ENCODE measurements around the gene MAML2. TPM values are rescaled to one million over a fixed set of nuclear protein-coding genes. Genes with fewer than 3 reads are reported as not detected.
A peak's percentile ranks its signal among the peaks of the same experiment; 100 is the strongest.

Gene MAML2
- total RNA-seq, 1 donor from 2014 or later, result 4.5 TPM

DNA sequence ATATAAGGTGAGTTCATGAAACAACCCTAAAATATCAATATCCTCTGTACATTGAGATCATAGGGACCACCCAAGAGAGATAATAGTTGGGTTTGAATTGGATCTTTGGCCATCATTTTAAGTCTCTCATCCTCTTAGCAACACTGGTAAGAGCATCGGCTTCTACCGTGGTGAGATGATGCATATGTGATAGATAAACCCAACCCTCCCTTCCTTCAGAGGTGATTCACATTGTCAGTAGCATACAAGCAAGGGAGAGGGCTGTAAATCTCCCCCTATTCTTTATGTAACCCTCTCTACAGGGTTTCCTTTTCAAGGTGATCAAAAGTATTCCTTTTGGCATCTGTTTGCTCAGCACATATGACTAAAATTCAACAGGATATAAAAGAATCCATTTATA, 316.7 kb downstream of the MAML2 start:
- ATAC-seq, result no peak

DNA sequence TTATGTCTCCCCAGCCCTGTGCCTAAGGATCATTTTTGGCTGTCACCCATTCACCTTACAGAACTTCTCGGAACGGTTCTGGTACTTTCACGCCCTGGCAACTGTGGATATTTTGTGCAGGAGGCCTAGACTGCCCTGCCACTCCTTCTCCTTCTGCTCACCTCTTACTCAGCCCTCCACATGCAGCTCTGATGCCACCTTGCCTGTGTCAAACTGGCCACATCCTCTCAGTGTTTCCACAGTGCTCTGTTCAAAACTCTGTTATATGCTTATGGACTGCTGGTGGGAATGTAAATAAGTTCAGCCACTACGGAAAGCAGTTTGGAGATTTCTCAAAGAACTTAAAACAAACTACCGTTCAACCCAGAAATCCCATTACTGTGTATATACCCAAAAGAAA, 318.3 kb downstream of the MAML2 start:
- no peak for ATAC-seq

DNA sequence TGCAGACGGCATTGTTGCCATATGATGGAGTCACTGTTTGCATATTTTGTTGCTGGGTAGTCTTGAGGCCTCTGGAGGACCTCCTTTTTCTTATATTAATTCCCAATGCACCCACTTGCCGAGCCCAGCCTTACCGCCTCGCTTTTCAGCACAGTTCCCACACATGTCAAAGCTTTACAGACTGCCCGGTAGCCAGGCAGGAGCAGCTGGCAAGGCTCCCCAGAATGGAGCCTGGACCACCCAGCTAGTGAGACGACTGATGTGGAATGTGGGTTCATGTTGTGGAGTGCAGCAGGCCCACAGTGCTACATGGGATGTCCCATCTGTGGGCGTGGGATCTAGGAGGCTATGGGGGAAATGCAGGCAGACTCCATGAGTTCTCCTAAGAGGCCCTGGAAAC, 319.7 kb downstream of the MAML2 start:
- ATAC-seq, result no peak

DNA sequence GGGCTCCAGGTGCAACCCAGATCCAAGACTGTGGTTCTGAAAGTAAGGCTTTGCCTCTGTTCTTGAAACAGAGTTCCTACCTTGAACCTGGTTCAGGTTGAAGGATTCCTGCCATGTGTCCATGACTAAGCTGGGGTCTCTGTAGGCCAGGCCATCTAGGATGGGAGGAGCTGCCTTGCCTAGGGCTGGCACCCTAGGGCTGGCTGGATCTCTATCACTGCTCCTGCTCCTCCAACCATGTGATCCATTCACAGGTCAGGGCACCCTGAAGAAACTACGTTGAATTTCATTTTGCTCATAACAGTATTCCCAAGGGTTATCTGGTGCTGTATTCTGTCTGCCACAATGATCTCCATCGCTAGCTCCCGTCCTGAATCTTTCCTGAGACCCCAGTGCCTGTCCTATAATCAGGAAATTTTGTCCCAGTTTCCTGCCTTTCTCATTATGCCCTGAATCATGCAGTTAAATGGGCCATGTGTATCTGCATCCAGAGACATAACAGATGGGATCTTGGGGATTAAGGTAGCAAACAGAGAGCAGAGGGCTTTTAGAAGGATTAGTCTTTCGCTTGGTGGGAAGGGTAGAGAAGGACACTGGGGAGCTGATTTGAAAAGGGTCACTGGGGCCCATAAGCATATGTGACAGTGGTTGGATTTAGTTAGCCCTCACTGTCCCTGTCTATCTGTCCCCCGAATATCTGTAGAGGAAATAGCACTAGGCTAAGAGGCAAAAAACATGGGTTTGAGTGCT, 320.9 kb downstream of the MAML2 start:
- no peak for ATAC-seq

DNA sequence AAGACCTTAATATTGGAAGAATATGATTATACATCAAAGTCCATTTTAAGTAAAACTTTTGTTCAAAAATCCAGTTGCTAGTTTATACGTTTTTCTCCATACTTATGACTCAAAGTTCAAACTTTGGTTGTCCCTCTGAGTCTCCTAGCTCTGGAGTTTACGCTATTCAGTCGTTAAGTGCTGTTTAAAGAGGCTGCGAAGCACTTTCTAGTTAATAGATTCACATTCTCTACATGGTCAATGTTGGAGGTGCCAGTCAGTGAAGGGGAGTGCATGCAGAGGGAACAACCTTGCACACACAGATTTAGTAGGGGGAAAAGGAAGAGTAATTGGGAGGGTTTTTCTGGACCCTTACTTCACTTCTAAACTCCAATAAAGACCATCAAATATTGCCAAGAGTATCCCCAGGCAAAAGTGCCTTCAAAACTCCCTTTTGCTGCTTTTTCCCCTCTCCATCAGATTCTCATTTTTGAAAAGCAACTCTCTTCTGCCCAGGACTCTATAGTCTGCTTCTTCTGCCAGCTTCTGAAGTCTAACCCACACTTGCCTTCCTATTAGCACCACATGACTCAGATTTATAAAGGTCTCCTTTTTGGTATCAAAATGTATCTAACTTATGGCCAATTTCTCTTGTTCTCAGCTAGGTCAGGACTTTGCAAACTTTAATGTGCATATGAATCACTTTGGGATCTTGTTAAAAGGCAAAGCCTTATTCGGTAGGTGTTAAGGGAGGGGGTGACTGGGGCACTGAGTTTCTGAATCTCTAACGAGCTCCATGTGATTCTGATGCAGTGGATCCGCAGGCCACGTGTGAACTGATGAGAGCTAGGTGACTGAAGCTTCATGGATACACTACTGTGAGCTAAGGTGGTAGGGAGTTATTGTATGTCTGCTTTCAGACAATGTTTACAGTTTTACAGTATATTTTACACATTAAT, 322.9 kb downstream of the MAML2 start:
- ATAC-seq, result no peak

DNA sequence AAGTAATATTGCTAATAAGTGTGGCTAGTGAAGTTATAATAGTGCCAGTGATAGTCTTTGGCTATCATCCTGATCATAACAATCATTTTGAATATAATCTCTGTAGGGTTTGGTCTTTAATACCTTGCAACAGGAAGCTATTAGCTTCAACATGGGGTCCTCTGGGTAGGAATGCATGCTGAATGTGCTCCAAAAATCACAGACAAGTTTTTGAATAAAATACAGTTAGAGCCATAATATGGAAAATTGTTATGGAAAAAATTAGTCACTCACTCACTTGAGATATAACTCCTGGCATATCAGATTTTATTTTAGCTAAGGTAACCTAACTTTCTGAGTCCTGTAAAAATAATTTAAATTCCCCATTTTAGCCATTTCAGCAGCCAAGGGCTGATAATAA, 323.7 kb downstream of the MAML2 start:
- no peak for ATAC-seq

DNA sequence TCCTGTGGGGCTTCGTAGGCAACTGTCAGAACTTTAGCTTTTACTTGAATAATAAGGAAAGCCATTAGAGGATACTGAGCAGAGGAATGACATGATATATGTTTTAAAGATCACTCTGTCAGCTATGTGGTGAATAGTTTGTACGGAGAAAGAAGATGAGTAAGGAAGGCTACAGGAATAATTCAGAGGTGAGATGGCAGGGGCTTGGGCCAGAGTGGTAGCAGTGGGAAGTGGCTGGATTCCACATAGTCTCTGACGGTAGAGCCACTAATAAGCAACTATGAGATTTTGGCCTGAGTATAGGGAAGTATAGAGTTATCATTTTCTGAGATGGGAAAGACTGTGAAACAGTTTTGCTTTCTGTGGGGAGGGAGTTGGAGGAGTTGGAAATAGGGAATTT, 325.1 kb downstream of the MAML2 start:
- ATAC-seq, result no peak

DNA sequence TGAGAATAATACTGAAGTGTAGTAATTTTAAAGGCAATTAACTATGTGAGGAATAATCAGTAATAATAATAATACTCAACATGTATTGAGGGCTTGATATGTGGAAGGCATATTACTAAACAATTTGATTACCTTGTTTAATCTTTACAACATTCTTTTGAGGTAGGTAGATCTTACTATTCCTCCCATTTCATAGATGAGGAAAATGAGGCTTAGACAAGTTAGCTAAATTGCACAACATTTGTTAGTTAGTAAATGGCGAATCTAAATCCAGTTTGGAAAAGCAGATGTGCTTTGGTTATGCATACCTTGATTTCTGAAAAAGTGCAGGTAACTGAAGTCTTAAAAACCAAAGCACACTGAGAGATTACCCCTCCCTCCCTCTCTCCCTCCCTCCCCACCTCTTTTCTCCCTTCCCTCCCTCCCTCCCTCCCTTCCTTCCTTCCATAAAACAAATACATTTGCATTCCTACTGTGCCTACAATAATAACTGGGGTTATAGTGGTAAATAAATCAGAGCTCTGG, 326.0 kb downstream of the MAML2 start:
- no peak for ATAC-seq

DNA sequence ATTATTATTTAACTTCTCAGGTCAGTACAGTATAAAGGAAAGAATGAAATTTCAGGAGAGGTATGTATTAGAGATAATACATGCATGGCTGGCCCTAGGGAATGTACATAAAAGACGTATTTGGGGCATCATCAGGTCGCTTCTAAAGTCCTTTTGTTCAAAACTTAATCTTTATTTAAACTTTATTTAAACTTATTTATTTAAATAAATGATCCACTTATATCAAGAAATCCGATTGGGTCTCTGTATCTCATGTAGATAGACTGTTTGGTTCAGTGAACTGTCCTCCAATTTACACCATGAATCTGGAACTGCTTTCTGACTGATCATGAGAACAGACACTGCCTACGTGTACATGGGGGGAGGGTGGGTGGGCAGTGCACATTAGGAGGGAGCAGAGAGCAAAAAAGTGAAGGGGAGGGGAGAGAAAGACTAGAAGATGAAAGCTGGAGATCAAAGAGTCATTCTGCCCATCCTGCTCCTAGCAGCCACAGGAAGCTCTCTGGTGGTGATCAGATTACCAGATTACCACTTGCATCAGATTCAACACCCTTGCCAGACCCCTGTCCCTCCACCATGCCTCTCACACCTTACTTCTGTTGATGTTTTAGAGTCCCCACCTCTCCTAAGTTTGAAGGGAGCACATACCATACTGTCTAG, 327.0 kb downstream of the MAML2 start:
- no peak for ATAC-seq

DNA sequence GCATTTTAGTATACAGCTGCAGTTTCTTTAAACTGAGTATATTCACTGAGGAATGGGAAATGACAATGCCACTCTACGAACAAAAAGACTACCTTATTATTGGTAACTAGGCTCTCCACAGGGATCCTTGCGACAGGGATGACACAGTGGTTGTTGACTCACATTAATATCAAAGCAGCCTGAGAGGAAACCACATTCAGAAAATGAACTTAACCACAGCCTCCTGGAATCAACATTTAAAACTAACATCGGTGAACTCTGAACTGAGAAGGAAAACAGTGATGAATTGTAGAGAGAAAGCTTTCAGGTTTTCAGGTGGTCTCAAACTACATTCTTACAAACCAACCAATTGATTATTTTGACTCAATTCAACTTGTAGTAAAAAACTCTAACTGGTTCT, 328.8 kb downstream of the MAML2 start:
- peak; percentile 22 for ATAC-seq

DNA sequence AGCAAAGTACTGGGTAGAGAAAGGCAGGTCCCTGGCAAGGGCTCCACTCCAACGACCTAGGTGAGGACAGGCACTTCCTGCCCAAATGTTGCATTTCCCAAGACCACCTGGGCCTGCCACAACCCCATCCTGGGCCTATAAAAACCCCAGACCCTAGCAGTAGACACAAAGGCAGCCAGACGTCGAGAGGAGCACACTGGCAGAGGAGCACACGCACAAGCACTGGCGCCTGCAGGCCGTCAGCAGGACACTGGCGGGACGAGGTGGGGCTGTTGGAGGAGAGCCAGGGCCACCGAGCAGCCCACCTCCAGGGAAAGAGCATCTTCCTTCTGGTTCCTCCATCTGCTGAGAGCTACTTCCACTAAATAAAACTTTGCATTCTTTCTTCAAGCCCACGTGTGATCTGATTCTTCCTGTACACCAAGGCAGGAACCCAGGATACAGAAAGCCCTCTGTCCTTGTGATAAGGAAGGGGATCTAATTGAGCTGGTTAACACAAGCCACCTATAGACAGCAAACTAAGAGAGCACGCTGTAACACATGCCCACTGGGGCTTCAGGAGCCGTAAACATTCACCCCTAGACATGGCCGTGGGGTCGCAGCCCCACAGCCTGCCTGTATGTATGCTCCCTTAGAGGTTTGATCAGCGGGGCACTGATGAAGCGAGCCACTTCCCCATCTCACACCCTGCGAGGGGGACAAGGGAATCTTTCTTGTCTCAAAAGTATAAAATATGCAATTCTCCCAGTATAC, 329.4 kb downstream of the MAML2 start:
- ATAC-seq, result no peak

DNA sequence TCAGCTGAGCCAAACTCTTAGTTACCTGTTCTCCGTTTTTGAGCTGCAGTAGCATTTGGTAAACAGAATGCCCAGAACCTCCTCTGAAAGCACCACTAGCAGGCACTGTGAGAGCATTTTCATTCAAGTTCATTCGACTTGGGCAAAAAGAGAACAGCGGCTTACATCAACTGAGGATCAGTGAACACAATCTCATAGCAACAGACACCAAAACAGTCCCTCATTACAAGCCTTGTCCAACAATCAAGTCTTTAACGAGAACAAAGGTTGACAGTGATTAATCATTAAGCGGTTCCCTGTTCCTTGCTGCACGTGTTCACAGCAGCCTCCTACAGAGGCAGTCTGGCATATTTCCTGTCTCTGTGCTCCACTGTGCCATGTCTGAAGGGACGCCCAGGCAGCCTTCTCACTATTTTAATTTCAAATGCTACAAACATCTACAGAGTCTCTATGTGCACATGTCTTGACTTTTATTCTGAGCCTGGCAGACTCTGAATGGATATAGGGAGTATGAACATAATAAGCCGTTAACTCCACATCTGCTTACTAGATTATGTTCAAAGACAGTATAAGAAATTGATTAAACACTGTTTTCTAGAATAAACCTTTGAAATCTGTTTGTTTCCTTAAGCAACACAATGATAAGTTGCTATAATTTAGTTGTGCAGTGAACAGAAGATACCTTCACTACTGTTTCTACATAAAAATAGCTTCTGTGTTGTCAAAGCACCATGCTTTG, 330.7 kb downstream of the MAML2 start:
- peak; percentile 72 for ATAC-seq

DNA sequence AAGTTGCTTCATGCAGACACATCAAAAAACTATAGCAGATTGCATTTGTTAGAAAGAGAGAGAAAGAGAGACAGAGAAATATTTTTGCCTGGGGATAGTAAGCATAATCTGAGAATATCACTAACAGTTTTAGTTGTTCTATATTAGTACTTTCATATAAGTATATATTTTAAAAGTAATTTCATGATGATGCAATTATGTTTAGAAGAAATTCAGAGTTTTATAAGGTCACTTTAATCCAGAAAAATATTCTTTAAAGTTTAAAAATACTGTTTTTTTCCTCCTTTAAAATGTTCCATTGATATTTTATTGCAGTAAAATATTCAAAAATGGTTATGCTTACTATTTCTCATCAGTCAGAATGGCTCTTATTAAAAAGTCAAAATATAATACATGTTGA, 332.3 kb downstream of the MAML2 start:
- ATAC-seq, result no peak

DNA sequence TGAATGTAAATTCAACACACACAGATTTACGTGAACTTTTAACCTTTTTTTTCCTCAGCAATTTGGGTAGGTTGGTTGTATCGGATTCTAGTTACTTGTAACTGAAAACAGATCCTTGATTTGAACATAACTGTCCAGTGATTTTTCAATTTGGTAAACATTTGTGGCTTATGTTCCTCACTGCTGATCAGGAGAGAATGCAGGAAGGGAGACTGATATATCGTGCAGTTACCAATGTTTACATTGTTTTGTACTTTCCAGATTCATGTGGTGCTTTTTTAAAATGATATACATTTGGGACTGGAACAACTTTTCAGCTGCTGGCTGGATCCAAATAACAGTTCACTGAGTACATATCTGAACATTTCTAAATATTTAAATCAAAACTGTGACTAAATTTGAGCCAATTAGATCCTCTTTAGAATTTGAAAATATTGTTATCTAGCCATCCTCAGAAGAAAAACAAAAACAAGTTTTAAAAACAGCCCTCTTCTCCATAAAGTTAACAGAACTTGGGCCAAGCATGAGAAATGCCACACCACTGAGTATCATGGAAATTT, 334.8 kb downstream of the MAML2 start:
- no peak for ATAC-seq

DNA sequence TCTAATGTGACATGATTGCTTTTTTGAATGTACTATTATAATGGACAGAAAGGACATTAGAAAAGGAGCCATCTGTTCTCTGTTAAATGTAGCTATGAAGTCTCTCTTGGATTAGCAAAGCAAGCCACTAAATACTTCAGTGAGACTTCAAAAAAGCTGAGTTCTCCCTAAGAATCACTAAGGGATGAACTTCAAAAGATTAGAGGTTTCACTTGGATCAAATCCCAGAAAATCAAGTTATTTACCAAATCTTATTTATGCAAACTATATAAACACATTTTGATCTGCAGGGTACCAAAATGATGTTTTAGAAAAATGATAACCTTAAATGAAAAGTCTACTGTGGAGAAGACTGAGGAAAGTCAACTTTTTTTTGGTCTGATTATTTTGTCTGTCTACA, 337.0 kb downstream of the MAML2 start:
- ATAC-seq, result no peak

DNA sequence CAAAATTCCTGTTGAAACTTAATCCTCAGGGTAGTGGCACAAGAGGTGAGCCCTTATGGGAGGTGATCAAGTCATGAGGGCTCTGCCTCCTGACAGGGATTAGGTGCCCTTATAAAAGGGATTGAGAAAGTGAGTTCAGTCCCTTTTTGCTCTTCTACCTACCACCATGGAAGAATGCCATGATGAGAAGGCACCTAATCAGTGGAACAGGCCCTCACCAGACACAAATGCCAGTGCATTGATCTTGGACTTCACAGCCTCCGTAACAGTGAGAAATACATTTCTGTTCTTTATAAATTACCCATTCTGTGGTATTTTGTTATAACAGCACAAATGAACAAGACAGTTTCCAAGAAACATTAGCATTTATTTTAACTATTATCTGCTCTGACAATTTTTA, 338.1 kb downstream of the MAML2 start:
- no peak for ATAC-seq

DNA sequence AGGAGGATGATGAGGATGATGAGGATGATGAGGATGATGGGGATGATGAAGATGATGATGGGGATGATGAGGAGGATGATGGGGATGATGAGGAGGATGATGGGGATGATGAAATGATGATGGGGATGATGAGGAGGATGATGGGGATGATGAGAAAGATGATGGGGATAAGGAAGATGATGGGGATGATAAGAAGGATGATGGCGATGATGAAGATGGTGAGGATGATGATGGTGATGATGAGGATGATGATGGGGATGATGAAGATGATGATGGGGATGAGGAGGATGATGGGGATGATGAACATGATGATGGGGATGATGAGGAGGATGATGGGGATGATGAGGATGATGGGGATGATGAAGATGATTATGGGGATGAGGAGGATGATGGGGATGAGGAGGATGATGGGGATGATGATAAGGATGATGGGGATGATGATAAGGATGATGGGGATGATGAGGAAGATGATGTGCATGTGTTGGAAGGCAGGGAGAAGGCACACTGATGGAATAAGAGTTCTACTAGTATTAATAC, 340.2 kb downstream of the MAML2 start:
- no peak for ATAC-seq

DNA sequence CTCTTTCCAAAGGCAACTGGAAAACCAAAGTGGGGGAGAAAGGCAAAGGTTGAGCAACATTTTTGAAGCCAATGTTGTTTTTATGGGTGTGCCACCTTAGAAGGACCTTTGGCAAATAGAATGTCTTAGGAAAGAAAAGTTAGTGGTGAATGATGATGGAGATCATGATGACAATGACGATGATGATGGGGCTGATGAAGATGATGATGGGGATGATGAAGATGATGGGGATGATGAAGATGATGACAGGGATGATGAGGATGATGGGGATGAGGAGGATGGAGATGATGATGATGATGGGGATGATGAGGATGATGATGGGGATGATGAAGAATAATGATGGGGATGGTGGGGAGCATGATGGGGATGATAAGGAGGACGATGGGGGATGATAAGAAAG, 340.7 kb downstream of the MAML2 start:
- no peak for ATAC-seq

DNA sequence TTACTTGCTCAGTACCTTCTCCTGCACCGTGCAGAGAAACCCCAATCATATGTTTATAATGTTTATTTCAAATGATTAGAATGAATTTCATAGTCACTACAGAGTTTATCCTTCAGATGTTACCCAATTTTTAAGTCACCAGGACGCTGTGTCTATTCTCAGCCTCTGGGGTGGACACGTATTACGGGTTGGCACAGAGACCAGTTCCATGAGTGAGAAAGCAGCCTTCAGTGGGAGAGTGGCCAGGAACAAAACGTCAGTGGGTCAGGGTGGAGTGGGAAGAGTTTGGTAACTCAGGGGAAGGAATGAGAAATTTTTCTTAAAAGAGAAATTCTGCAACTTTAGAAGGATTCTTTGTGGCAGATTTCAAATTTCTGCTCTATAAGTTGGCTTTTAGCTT, 342.0 kb downstream of the MAML2 start:
- no peak for ATAC-seq

DNA sequence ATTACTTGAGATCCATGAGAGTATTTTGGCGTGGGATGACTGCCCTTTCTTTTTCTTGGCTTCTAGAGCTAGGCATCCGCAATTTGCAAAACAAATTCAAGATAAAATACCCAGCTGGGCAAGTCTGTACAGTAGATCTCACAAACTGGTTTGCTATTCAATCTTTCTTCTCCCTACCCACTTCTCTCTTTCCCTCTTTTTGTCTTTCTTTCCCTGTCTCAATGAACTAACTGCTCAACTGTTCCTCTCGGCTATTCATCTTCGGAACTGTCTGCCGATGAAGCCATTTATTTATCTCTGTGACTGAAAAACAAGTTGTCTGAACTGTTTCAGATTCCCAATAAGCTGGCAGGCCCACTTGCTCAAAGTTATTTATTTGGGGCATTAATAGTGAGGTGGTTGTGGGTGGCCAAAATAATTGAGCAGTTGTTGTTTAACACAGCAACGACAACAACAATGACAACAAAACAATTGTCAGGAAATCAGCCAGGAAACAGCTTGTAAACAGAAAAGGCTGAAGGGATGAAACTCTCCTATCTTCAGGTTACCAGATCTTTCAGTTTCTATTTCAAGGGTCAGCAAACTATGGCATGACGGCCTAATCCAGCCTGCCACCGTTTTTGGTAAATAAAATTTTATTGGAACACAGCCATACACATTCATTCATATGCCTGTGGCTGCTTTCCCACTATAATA, 343.1 kb downstream of the MAML2 start:
- no peak for ATAC-seq

Data from esophagus mucosa (tissue), 1 donor.